Esophagus squamous epithelium (tissue), 5 donors: ENCODE measurements around the gene ZNF124. TPM values are rescaled to one million over a fixed set of nuclear protein-coding genes. Genes with fewer than 3 reads are reported as not detected.
"Not testable (repeated sequence)": the region's sequence is repeated elsewhere in the genome, so short reads cannot be mapped to it uniquely, and the experiment has no call there.

Experiments used
- DNase-seq: peaks from one replicate; lab custom pipeline; 2025; lab: John Stamatoyannopoulos, UW
- H3K27ac ChIP-seq, 4 donors: fragments of 200-600 bp; sonication (generic); one replicate each; pipeline ENCODE4 v1.5.1; 2016 to 2019; ENCODE audit warnings: mild to moderate bottlenecking in 1 of 4
- H3K27me3 ChIP-seq, 4 donors: fragments of 200-600 bp; sonication (generic); 1 replicate in 3 of 4; 2 replicates in 1 of 4; pipeline versions ENCODE4 v1.5.1 to v1.6.0; 2017 to 2021; ENCODE audit warnings: antibody characterized with exemption in 1 of 4
- H3K36me3 ChIP-seq, 3 donors: fragments of 200-600 bp; sonication (generic); one replicate each; pipeline ENCODE4 v1.5.1; 2016 to 2019
- H3K4me1 ChIP-seq, 3 donors: fragments of 200-600 bp; sonication (generic); one replicate each; pipeline ENCODE4 v1.5.1; 2017 to 2019
- H3K4me3 ChIP-seq, 4 donors: fragments of 200-600 bp; sonication (generic); 1 replicate in 3 of 4; 2 replicates in 1 of 4; pipeline ENCODE4 v1.5.1; 2016 to 2019; ENCODE audit warnings: mild to moderate bottlenecking in 2 of 4, moderate library complexity in 1 of 4
- H3K9me3 ChIP-seq, 3 donors: fragments of 200-600 bp; sonication (generic); one replicate each; pipeline ENCODE4 v1.5.1; 2016 to 2019
- POLR2A ChIP-seq, 4 donors: fragments of 450-650 bp; IDR thresholded peaks; one replicate each; pipeline ENCODE4 v1.6.1; 2017; ENCODE audit warnings: antibody characterized with exemption in 4 of 4, mild to moderate bottlenecking in 4 of 4, moderate library complexity in 3 of 4
- WGBS, 2 donors: methylation state at CpG; one replicate each; pipeline ENCODE4 v1.1.5; 2018; 5-methylcytosine and 5-hydroxymethylcytosine counted together
- intact Hi-C: fragments of 100-400 bp; cut with DNase I; formaldehyde crosslinking; loops from one replicate; pipeline ENCODE4 v1.15.0; 2022
- total RNA-seq, 4 donors: library from RNA; depleted of rRNA; stranded (reverse); fragments of >200 nt; gene quantifications; one replicate each; pipeline ENCODE4 v1.1.0, GENCODE V29; 2016
- TF ChIP-seq, protein P1 (sequence below), 6 experiments: fragments of 450-650 bp in 4 of 6; fragments of 200-600 bp in 2 of 6; sonication (generic) in 2 of 6; IDR thresholded peaks; one replicate each; pipeline ENCODE4 v1.5.1; 2016 to 2019; ENCODE audit warnings: antibody characterized with exemption in 6 of 6, mild to moderate bottlenecking in 4 of 6, moderate library complexity in 4 of 6
- donor health status: DM: yes; HTN: yes; CAD: no.

Gene ZNF124
- total RNA-seq, 4 donors from 2014 or later, result 5.7 to 36.4 (median 14.1) TPM

- intact Hi-C loops, result no loop called here
- no peak for DNase-seq
- H3K9me3 ChIP-seq, result peaks cover 0 to 94% (median 52%) of the 10 kb centered on the region in 3 donors
- peaks cover 0 to 26% (median 3%) of the 10 kb centered on the region in 3 donors for H3K36me3 ChIP-seq
- no peaks in the 10 kb centered on the region for H3K27me3 ChIP-seq
- TF ChIP-seq, protein P1, sequence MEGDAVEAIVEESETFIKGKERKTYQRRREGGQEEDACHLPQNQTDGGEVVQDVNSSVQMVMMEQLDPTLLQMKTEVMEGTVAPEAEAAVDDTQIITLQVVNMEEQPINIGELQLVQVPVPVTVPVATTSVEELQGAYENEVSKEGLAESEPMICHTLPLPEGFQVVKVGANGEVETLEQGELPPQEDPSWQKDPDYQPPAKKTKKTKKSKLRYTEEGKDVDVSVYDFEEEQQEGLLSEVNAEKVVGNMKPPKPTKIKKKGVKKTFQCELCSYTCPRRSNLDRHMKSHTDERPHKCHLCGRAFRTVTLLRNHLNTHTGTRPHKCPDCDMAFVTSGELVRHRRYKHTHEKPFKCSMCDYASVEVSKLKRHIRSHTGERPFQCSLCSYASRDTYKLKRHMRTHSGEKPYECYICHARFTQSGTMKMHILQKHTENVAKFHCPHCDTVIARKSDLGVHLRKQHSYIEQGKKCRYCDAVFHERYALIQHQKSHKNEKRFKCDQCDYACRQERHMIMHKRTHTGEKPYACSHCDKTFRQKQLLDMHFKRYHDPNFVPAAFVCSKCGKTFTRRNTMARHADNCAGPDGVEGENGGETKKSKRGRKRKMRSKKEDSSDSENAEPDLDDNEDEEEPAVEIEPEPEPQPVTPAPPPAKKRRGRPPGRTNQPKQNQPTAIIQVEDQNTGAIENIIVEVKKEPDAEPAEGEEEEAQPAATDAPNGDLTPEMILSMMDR (IDR thresholded peaks at IDR 0.05), result no peak
- TF ChIP-seq POLR2A (IDR thresholded peaks at IDR 0.05), result no peak
- no peaks in the 10 kb centered on the region for H3K4me1 ChIP-seq
- WGBS, 2 donors, result 98 to 100% methylated on average over 2 of the region's 2 CpGs
- no peak overlapping the region for H3K27ac ChIP-seq
- no peak overlapping the region for H3K4me3 ChIP-seq
Measured at GRCh38 chr1:247147781-247148180, 24.0 kb downstream of the ZNF124 start.

DNA sequence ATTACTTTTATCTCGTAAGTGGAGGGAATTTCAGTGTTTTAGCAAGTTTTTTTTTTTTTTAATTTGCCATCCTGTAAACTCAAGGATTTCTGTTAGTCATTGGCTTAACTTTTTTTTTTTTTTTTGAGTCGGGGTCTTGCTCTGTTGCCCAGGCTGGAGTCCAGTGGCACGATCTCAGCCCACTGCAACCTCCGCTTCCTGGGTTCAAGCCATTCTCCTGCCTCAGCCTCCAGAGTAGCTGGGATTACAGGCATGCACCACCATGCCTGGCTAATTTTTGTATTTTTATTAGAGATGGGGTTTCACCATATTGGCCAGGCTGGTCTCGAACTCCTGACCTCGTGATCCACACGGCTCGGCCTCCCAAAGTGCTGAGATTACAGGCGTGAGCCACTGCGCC, 24.7 kb downstream of the ZNF124 start:
- H3K4me3 ChIP-seq, H3K4me1 ChIP-seq, H3K27ac ChIP-seq, H3K27me3 ChIP-seq, DNase-seq, intact Hi-C loops: not testable (repeated sequence)
- WGBS, 2 donors, result 95 to 99% methylated on average over 10 of the region's 10 CpGs
- H3K9me3 ChIP-seq, result peaks cover 0 to 96% (median 56%) of the 10 kb centered on the region in 3 donors
- peaks cover 0 to 22% (median 3%) of the 10 kb centered on the region in 3 donors for H3K36me3 ChIP-seq

GRCh38 chr1:247146671-247147070, 25.1 kb downstream of the ZNF124 start:
- peaks cover 0 to 97% (median 59%) of the 10 kb centered on the region in 3 donors for H3K9me3 ChIP-seq
- no peak for DNase-seq
- no peaks in the 10 kb centered on the region for H3K4me1 ChIP-seq
- 84 to 92% methylated on average over 3 of the region's 3 CpGs for WGBS, 2 donors
- peaks cover 0 to 27% (median 3%) of the 10 kb centered on the region in 3 donors for H3K36me3 ChIP-seq
- H3K4me3 ChIP-seq, result no peak overlapping the region
- TF ChIP-seq, protein P1 (IDR thresholded peaks at IDR 0.05), result no peak
- TF ChIP-seq POLR2A (IDR thresholded peaks at IDR 0.05), result no peak
- no peaks in the 10 kb centered on the region for H3K27me3 ChIP-seq
- H3K27ac ChIP-seq, result no peak overlapping the region
- intact Hi-C loops, result no loop called here

- Histone ChIP-seq H3K4me3 (no peak overlapping the region), H3K9me3 (peaks cover 0 to 97% (median 64%) of the 10 kb centered on the region in 3 donors), H3K27me3 (no peaks in the 10 kb centered on the region), H3K36me3 (peaks cover 0 to 33% (median 3%) of the 10 kb centered on the region in 3 donors), H3K27ac (no peak overlapping the region), H3K4me1 (no peaks in the 10 kb centered on the region)
- DNase-seq, result no peak
- intact Hi-C loops, result no loop called here
- 97 to 99% methylated on average over 6 of the region's 6 CpGs for WGBS, 2 donors
- no peak for TF ChIP-seq POLR2A (IDR thresholded peaks at IDR 0.05)
- TF ChIP-seq, protein P1 (IDR thresholded peaks at IDR 0.05), result no peak
Measured at GRCh38 chr1:247145279-247145678, 26.5 kb downstream of the ZNF124 start.

DNA sequence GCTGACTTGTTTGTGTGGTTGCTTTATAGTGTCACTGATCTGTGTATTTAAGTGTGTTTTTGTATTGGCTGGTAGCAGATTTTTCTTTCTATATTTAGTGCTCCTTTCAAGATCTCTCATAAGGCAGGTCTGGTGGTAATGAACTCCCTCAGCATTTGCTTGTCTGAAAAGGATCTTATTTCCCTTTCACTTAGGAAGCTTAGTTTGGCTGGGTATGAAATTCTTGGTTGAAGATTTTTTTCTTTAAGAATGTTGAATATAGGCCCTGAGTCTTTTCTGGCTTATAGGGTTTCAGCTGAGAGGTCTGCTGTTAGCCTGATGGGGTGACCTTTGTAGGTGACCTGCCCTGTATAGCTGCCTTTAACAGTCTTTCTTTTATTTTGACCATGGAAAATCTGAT, 32.3 kb downstream of the ZNF124 start:
- DNase-seq, H3K4me1 ChIP-seq, H3K27ac ChIP-seq, intact Hi-C loops, H3K27me3 ChIP-seq, H3K4me3 ChIP-seq: not testable (repeated sequence)
- Histone ChIP-seq H3K9me3 (peaks cover 0 to 90% (median 68%) of the 10 kb centered on the region in 3 donors), H3K36me3 (peaks cover 0 to 12% (median 0%) of the 10 kb centered on the region in 3 donors)

DNA sequence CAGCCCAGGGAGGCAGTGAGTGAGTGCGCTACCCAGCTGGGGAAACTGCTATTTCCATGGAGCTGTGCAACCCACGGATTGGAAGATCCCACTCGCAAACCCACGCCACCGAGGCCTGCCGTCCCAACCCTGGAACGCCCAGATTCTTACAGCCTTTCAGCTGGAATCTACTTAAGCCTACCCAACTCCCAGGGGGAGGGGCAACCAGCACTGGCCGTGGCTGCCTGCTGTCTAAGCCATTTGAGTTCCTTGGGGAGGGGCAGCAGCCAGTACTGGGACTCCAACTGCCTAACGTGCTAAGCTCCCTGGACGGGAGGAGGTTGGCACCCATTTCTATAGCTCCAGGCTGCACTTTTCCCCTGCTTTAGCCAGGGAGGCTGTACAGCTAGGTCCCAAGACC, 40.6 kb downstream of the ZNF124 start:
- H3K36me3 ChIP-seq, result peaks cover 0 to 19% (median 0%) of the 10 kb centered on the region in 3 donors
- H3K9me3 ChIP-seq, result peaks cover 0 to 63% (median 22%) of the 10 kb centered on the region in 3 donors
- DNase-seq, result no peak
- H3K27me3 ChIP-seq, result no peaks in the 10 kb centered on the region
- no peak for TF ChIP-seq POLR2A (IDR thresholded peaks at IDR 0.05)
- TF ChIP-seq, protein P1 (IDR thresholded peaks at IDR 0.05), result no peak
- H3K4me3 ChIP-seq, result no peak overlapping the region
- H3K4me1 ChIP-seq, result peaks cover 0 to 5% (median 0%) of the 10 kb centered on the region in 3 donors
- no peak overlapping the region for H3K27ac ChIP-seq
- intact Hi-C loops, result no loop called here
- WGBS, 2 donors, result 80 to 100% methylated on average over 1 to 2 of the region's 10 CpGs

DNA sequence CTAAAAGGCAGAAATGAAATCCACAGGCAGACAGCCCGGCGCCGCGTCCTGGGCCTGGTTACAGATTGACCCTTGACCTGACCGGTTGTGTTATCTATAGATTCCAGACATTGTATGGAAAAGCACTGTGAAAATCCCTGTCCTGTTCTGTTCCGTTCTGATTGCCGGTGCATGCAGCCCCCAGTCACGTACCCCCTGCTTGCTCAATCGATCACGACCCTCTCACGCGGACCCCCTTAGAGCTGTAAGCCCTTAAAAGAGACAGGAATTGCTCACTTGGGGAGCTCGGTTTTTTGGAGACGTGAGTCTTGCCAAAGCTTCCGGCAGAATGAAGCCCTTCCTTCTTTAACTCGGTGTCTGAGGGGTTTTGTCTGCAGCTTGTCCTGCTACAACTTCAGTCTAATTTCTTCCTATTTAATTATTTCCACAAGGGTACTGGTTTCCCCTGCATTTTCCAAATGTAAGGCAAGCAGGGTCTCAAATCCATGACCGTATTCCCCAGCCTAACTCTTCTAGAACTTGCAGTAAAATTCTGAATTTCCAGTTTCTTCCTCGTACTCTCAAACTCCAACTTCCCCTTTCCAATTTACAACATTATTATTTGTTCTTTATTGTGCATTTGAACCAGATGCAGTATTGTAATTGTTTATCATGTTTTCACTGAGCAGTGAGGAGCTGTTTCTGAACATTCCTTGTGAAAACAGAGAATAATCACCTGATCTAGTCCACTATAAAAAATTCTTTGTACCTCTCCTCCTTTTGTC, 44.1 kb downstream of the ZNF124 start:
- Histone ChIP-seq H3K4me3 (peak overlapping the region in 1 of 4 donors; percentile 31), H3K36me3 (peaks cover 0 to 19% (median 0%) of the 10 kb centered on the region in 3 donors), H3K9me3 (peaks cover 0 to 28% (median 3%) of the 10 kb centered on the region in 3 donors), H3K27ac (peak overlapping the region in 2 of 4 donors; percentile 0 to 45)
- 14 to 32% methylated on average over 13 of the region's 18 CpGs for WGBS, 2 donors
- DNase-seq, intact Hi-C loops, H3K4me1 ChIP-seq, H3K27me3 ChIP-seq: not testable (repeated sequence)

GRCh38 chr1:247126601-247127000, 45.2 kb downstream of the ZNF124 start:
- H3K4me3 ChIP-seq, H3K27ac ChIP-seq, H3K4me1 ChIP-seq, intact Hi-C loops, H3K36me3 ChIP-seq, H3K27me3 ChIP-seq, DNase-seq: not testable (repeated sequence)
- no CpG with 5 or more reads among the region's 46 CpGs for WGBS, 2 donors
- H3K9me3 ChIP-seq, result peaks cover 0 to 17% (median 3%) of the 10 kb centered on the region in 3 donors

- H3K9me3 ChIP-seq, result peaks cover 0 to 13% (median under 1%) of the 10 kb centered on the region in 3 donors
- H3K27me3 ChIP-seq, H3K36me3 ChIP-seq, H3K27ac ChIP-seq, intact Hi-C loops, DNase-seq, H3K4me1 ChIP-seq, H3K4me3 ChIP-seq: not testable (repeated sequence)
- WGBS, 2 donors, result no CpG with 5 or more reads among the region's 25 CpGs
Measured at GRCh38 chr1:247126166-247126565, 45.7 kb downstream of the ZNF124 start.
